HG03045 (cell line): ENCODE measurements around the gene TPSG1.
"Not testable (repeated sequence)": the region's sequence is repeated elsewhere in the genome, so short reads cannot be mapped to it uniquely, and the experiment has no call there.

ENCODE experiments used
- ATAC-seq: cut with Tn5 transposase; IDR thresholded peaks from one replicate; pipeline ENCODE4 v1.9.1; 2021; ENCODE audit warnings: mild to moderate bottlenecking, moderate library complexity; ENCODE audit not compliant: unreplicated experiment

TPSG1 gene

GRCh38 chr16:1225051-1225451 is at the start of gene TPSG1:
Gene TPSG1 (minus strand): TSS chr16:1225268. CDS start chr16:1225252, 16 bp downstream.
- ATAC-seq: no peak

DNA sequence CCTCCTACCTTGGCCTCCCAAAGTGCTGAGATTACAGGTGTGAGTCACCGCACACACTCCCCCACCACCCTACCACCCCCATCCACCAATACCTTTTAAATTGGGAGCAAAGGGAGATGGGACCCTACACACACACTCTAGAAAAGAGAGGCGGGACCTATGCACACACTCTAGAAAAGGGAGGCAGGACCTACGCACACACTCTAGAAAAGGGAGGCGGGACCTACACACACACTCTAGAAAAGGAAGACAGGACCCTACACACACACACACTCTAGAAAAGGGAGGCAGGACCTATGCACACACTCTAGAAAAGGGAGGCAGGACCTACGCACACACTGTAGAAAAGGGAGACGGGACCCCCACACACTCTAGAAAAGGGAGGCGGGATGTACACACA is 49.7 kb upstream of the TPSG1 start:
- no peak for ATAC-seq

GRCh38 chr16:1273816-1274215 is 48.7 kb upstream of the TPSG1 start:
- no peak for ATAC-seq

- no peak for ATAC-seq
Measured at GRCh38 chr16:1272453-1273198, 47.6 kb upstream of the TPSG1 start.

GRCh38 chr16:1271724-1272413 is 46.8 kb upstream of the TPSG1 start:
- not testable (repeated sequence) for ATAC-seq

DNA sequence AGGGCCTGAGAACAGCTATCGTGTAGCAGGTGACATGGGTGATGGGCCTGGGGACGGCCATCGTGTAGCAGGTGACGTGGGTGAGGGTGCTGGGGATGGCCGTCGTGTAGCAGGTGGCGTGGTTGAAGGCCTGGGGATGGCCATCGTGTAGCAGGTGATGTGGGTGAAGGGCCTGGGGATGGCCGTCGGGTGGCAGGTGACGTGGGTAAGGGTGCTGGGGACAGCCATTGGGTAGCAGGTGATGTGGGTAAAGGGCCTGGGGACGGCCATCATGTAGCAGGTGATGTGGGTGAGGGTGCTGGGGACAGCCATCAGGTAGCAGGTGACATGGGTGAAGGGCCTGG is 46.3 kb upstream of the TPSG1 start:
- no peak for ATAC-seq

DNA sequence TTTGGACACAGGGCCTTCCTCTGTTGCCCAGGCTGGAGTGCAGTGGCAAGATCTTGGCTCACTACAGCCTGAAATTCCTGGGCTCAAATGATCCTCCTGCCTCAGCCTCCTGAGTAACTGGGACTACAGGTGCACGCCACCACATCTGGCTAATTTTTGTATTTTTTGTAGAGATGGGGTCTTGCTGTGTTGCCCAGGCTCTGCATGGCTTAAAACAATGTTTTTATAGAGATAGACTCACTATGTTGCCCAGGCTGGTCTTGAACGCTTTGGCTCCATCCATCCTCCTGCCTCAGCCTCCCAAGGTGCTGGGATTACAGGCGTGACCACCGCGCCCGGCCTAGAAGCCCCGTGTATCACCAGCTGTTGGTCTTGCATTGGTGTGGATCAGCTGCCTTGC is 44.4 kb upstream of the TPSG1 start:
- ATAC-seq: not testable (repeated sequence)

DNA sequence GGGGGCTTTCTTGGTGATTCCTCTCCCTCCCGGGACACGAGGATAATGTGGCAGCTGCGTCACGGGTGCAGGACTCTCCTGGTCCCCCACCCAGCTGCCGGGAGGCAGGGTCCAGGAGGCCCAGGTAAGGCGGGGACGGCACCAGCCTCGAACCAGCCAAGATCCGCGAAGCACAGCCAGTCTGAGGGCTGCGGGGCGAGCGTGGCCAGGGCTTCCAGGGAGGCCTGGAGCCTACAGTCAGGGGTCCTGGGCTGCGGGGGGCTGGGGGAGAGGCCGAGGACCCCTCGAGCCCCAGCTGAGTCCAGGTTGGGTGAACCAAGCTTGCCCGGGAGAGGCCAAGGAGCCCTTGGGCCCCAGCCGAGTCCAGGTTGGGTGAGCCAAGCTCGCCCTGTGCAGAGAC is 40.8 kb upstream of the TPSG1 start:
- no peak for ATAC-seq

DNA sequence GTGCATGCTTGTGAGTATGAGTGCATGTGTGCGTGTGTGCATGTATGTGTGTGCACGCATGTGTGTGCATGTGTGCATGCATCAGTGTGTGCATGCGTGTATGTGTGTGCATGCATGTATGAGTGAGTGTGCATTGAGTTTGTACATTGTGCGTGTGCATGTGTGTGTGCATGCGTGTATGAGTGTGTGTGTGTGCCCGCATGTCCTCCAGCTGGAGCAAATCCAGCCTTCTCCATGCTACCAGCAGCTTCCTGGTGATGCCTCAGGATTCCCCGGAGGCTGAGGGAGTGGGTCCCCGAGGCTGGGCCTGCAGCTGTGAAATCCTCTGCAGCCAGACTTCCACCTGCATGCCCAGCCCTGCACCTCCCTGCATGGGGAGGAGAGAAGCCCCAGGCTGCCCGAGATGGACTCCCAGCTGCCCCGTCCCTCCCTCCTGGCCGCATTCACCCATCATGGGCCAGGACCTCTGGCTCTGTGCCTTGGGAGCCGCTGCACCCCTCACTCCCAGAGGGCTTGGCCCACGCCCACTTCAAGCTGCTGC is 40.1 kb upstream of the TPSG1 start:
- no peak for ATAC-seq

DNA sequence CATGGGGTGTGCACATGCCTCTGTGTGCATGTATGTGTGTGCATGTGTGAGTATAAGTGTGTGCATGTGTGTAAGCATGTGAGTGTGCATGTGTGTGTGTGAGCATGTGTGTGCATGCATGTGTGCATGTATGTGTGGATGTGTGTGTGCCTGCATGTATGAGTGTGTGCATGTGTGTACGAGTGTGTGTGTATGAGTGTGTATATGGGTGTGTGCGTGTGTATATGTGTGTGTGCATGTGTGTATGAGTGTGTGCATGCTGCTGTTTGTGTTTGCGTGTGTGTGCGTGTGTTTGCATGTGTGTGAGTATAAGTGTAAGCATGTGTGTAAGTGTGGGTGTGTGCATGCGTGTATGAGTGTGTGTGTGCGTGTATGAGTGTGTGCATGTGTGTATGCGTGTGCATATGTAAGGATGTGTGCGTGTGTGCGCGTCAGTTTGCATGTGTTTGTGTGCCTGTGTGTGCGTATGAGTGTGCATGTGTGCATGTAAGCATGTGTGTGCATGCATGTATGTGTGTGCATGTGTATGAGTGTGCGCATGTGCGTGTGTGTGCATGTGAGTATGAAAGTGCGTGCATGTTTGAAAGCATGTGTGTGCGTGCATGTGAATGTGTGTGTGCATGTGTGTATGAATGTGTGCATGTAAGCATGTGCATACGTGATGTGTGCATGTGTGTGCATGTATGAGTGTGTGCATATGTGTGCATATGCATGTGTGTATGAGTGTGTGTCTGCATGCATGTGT is 39.4 kb upstream of the TPSG1 start:
- no peak for ATAC-seq

DNA sequence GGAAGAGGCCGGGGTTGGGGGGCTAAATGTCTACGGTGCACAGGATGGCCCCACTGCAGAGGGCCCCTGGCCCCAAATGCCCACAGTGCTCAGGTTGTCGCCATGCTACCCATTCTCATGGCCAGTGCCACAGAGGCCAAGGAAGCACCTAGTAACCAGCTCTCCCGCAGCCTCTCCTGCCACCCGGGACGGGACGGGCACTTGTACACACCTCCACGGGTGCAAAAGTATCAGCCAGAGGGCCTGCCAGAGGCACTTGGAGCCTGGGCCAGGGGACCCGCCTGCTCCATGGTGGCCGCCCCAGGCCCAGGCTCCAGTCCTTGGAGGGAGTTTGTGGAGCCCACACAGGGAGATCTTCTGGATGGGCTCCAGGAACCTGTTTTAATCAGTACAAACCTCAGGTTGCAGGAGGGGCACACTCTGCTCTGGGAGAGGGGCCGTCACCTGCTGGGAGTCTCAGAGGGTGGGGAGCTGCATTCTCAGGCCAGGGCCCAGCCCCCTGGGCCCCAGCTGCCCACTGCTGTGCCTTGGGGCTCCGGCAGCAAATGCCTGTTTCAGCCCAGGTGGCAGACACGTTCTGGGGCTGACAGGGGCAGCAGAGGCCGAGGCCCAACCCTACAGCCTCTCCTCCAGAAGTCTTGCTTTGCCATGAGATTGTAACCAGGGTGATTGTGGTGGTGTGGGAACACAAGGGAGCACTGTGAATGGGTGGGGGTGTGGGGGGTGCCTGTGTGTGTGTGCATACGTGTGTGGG is 38.7 kb upstream of the TPSG1 start:
- no peak for ATAC-seq

DNA sequence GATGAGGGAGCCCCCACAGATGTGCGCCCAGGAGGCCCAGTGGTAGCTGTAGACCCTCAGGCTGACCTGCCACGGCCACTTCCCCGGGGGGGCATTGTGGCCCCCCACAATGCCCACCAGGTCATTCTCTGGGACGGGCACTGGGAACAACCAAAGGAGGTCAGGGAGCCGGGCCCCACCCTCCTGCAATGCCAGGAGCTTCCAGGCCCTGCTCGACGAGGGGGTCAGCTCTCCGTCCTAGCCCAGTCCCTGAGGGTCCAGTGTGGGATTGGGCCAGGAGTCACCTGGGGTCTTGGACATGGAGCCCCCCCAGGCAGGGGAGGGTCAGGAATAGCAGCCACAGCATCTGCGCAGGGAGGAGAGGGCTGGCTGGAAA is 37.8 kb upstream of the TPSG1 start:
- ATAC-seq: no peak

GRCh38 chr16:1262210-1262845 is 37.3 kb upstream of the TPSG1 start:
- ATAC-seq: no peak

- no peak for ATAC-seq
Measured at GRCh38 chr16:1261131-1261892, 36.2 kb upstream of the TPSG1 start.

DNA sequence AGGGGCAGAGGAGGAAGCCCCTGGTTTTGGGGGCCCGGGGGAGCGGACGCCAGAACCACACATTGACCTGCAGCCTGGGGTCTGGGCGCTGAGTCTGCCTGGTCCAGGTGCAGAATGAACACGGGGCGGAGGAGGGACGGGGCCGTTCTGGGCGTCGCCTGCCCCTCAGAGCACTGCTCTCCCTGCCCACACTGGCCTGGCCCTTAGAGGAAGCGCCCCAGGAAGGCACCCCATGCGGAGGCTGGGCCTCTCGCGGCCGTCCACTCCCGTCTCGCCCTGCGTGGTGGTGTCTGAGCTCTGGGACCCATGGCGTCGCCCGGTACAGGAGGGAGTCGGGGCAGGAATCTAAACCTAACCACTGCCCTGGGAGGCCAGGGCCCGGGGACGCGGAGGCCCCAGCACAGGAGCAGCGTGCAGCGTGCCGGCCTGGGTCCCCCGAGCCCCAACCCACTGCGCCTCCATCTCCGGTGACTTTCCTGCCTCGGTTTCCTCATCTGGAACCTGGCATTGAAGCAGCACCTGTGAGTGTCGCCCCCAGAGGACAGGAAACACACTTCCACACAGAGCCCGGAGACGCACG is 35.1 kb upstream of the TPSG1 start:
- ATAC-seq: no peak

GRCh38 chr16:1259760-1260068 is 34.6 kb upstream of the TPSG1 start:
- ATAC-seq: no peak

DNA sequence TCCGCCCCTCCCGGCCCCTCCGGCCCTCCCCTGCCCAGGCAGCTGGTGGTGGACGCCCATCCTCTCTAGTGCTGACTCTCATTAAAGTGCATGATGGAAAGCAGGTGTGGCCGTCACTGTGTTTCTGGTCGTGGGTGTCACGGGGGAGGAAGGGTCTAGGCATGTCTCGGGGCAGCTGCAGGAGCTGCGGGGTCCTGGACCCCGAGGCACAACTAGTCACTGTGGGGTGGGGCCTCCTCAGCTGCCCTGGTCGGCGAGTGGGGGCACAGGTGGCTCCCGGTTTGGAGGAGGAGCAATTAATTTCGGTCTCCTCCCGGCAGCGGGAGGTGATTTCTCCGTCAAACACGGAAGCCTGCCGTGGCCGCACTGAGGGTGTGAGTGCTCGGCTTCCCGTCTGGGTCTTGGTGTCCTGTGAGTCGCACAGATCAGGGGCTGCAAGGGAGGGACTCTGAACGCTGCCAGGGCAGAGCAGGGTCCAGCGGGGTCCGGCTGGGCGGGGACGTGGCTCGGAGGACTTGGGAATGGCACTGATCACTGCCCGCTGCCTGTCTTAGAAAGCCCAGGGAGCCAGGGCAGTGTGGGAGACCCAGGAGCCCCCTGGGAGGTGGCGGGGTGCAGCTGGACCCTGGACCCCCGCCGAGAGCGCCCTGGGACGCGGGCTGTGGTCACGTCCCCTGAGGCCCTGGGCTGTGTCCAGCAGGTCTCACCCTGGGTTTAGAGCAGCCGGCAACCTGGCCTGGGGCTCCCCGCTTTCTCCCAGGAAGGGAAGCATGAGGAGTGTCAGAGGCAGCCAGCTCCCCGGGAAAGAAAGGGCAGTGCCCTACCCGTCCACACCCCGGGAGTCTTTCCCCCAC is 34.1 kb upstream of the TPSG1 start:
- ATAC-seq: no peak

GRCh38 chr16:1258225-1258600 is 33.1 kb upstream of the TPSG1 start:
- no peak for ATAC-seq
